ENCODE measurements around the gene RTN4. TPM values are rescaled to one million over a fixed set of nuclear protein-coding genes. Genes with fewer than 3 reads are reported as not detected.

The RTN4 gene
- total RNA-seq, 1 donor from 2014 or later: 56.3 TPM

Other genes with a start within 250 kb of the RTN4 start
- gene CLHC1, start 181.8 kb upstream of the RTN4 start, total RNA-seq: 5.6 TPM
- 443 TPM for gene RPS27A, start 182.2 kb upstream of the RTN4 start, total RNA-seq
- 50.5 TPM for gene MTIF2, start 218.8 kb upstream of the RTN4 start, total RNA-seq

Measured in Right ventricle myocardium superior (tissue), 1 donor.